PC-3 (cell line): ENCODE measurements around the gene RAB18. TPM values are rescaled to one million over a fixed set of nuclear protein-coding genes. Genes with fewer than 3 reads are reported as not detected.
"Not testable (repeated sequence)": the region's sequence is repeated elsewhere in the genome, so short reads cannot be mapped to it uniquely, and the experiment has no call there.

Experiments used
- ATAC-seq: fragments of 200-7000 bp; cut with Tn5 transposase; 2 replicates; pipeline ENCODE4 v1.9.1; 2020; ENCODE audit warnings: mild to moderate bottlenecking, moderate library complexity
- BruUV-seq: library from RNA; stranded (reverse); fragments of 400-500 nt; replicated peaks from 2 replicates; lab custom pipeline; 2021; lab: Mats Ljungman, UMichigan
- CTCF ChIA-PET: fragments of 300-600 bp; sonication (Branson Sonifier 250); formaldehyde crosslinking; loops from one replicate; lab custom pipeline; 2022; ENCODE audit warnings: antibody characterized with exemption; lab: Charles Lee
- POLR2A ChIA-PET: fragments of 300-600 bp; sonication (Branson Sonifier 250); formaldehyde crosslinking; loops from one replicate; lab custom pipeline; 2022; ENCODE audit warnings: antibody characterized with exemption; ENCODE audit not compliant: unreplicated experiment; lab: Charles Lee
- DNase-seq: peaks from one replicate; pipeline ENCODE4 v3.0.0-alpha.2; 2015
- H2AFZ ChIP-seq: fragments of 300-600 bp; sonication (generic); 2 replicates; pipeline ENCODE4 v1.6.0; 2016; ENCODE audit warnings: antibody characterized with exemption, low read length
- H3F3A ChIP-seq: fragments of 300-600 bp; sonication (generic); one replicate; pipeline ENCODE4 v1.6.0; 2017; ENCODE audit warnings: antibody characterized with exemption, low read length, control low read depth, mild to moderate bottlenecking; ENCODE audit not compliant: unreplicated experiment
- H3K27ac ChIP-seq: fragments of 300-600 bp; sonication (generic); 2 replicates; pipeline ENCODE4 v1.5.1; 2016; ENCODE audit warnings: mild to moderate bottlenecking, low read length
- H3K27me3 ChIP-seq: fragments of 300-600 bp; sonication (generic); 2 replicates; pipeline ENCODE4 v1.6.1; 2016; ENCODE audit warnings: low read length, mixed read lengths
- H3K36me3 ChIP-seq: fragments of 300-600 bp; sonication (generic); 2 replicates; pipeline ENCODE4 v1.6.1; 2016; ENCODE audit warnings: low read depth, mixed run types, low read length, mixed read lengths
- H3K4me1 ChIP-seq: fragments of 300-600 bp; sonication (generic); 2 replicates; pipeline ENCODE4 v1.5.1; 2016; ENCODE audit warnings: low read length; ENCODE audit not compliant: insufficient read depth
- H3K4me2 ChIP-seq: fragments of 300-600 bp; sonication (generic); 2 replicates; pipeline ENCODE4 v1.6.0; 2016; ENCODE audit warnings: low read length
- H3K4me3 ChIP-seq: fragments of 300-600 bp; sonication (generic); 2 replicates; pipeline ENCODE4 v1.5.1; 2016; ENCODE audit warnings: mild to moderate bottlenecking, low read length, mixed read lengths
- H3K79me2 ChIP-seq: fragments of 300-600 bp; sonication (generic); 2 replicates; pipeline ENCODE4 v1.6.1; 2017; ENCODE audit warnings: low read length, mixed read lengths
- H3K9ac ChIP-seq: fragments of 300-600 bp; sonication (generic); 2 replicates; pipeline ENCODE4 v1.6.0; 2016; ENCODE audit warnings: mild to moderate bottlenecking, low read length
- H3K9me2 ChIP-seq: fragments of 300-600 bp; sonication (generic); replicated peaks from 2 replicates; pipeline ENCODE4 v1.6.1; 2016; ENCODE audit warnings: mixed run types, low read length, mixed read lengths
- H3K9me3 ChIP-seq: fragments of 300-600 bp; sonication (generic); 2 replicates; pipeline ENCODE4 v1.6.1; 2016; ENCODE audit warnings: low read length, mixed read lengths
- H4K20me1 ChIP-seq: fragments of 300-600 bp; sonication (generic); 2 replicates; pipeline ENCODE4 v1.6.1; 2016; ENCODE audit warnings: low read length, mixed read lengths
- EZH2 ChIP-seq: fragments of 300-600 bp; sonication (generic); IDR thresholded peaks from one replicate; pipeline ENCODE4 v1.6.1; 2017; ENCODE audit warnings: antibody characterized with exemption, mild to moderate bottlenecking, low read length; ENCODE audit not compliant: unreplicated experiment
- EZH2phosphoT487 ChIP-seq: fragments of 300-600 bp; sonication (generic); IDR thresholded peaks from 2 replicates; pipeline ENCODE4 v1.6.1; 2018; ENCODE audit warnings: mild to moderate bottlenecking, antibody characterized with exemption, low read length, borderline replicate concordance
- intact Hi-C: fragments of 100-400 bp; cut with micrococcal nuclease; formaldehyde crosslinking; loops from 2 replicates; pipeline ENCODE4 v1.9.0; 2023
- total RNA-seq: library from RNA; depleted of rRNA; stranded (reverse); fragments of >200 nt; gene quantifications from 2 replicates; pipeline ENCODE4 v1.2.3, GENCODE V29; 2014
- TF ChIP-seq, protein P1 (sequence below): fragments of 300-600 bp; sonication (generic); conservative IDR thresholded peaks from 2 replicates; pipeline ENCODE4 v1.5.1; 2017; ENCODE audit warnings: antibody characterized with exemption, low read depth, mild to moderate bottlenecking, low read length

The RAB18 gene
- total RNA-seq, 1 experiment from 2014 or later: 32.0 TPM

DNA sequence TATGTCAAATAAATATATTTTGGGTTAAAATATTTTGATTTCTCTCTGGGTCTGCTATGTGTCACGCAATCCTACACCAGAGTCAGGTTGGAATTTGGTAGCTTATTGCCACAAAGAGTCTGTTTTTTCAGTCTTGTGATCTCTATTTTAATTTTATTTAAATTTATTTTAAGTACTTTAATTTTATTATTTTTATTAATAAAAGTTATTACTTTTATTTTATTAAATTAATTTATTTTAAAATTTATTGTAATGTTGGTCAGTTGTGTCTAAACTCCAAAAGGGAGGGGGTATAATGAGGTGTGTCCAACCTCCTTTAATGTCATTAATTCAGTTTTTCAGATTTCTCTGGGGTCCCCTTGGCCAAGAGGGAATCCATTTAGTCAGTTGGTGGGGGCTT lies 42.8 kb upstream of the RAB18 start:
- Histone ChIP-seq H3K4me2 (no peak overlapping the region), H3F3A (no peaks in the 10 kb centered on the region), H3K9me3 (no peaks in the 10 kb centered on the region), H3K9ac (no peak overlapping the region), H2AFZ (no peak overlapping the region), H3K36me3 (no peaks in the 10 kb centered on the region), H3K4me1 (no peaks in the 10 kb centered on the region), H4K20me1 (no peaks in the 10 kb centered on the region), H3K79me2 (no peaks in the 10 kb centered on the region), H3K9me2 (no peaks in the 10 kb centered on the region), H3K27me3 (no peaks in the 10 kb centered on the region), H3K4me3 (no peak overlapping the region), H3K27ac (no peak overlapping the region)
- no peak for ATAC-seq
- CTCF ChIA-PET: no interaction called here
- POLR2A ChIA-PET: no interaction called here
- BruUV-seq: no TSS peak
- TF ChIP-seq EZH2 (no peak), EZH2phosphoT487 (no peak)
- TF ChIP-seq, protein P1, sequence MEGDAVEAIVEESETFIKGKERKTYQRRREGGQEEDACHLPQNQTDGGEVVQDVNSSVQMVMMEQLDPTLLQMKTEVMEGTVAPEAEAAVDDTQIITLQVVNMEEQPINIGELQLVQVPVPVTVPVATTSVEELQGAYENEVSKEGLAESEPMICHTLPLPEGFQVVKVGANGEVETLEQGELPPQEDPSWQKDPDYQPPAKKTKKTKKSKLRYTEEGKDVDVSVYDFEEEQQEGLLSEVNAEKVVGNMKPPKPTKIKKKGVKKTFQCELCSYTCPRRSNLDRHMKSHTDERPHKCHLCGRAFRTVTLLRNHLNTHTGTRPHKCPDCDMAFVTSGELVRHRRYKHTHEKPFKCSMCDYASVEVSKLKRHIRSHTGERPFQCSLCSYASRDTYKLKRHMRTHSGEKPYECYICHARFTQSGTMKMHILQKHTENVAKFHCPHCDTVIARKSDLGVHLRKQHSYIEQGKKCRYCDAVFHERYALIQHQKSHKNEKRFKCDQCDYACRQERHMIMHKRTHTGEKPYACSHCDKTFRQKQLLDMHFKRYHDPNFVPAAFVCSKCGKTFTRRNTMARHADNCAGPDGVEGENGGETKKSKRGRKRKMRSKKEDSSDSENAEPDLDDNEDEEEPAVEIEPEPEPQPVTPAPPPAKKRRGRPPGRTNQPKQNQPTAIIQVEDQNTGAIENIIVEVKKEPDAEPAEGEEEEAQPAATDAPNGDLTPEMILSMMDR: no peak
- intact Hi-C loops: no loop called here
- DNase-seq: no peak

DNA sequence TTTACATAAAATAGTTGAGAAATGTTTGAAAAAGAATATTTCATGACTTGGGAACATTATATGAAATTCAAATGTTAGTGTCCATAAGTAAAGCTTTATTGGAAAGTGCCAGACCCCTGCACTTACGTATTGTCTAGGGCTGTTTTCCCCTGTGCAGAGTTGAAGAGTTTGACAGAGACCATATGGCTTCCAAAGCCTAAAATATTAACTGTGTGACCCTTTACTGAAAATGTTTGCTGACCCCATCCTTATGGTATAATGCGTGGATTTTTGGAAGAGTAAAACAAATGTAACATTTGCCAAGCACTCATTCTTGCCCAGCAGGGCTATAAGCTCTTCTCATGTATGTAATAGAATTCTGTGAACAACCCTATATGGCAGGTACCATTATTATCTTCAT lies 40.1 kb upstream of the RAB18 start:
- ChIA-PET POLR2A (no interaction called here), CTCF (no interaction called here)
- no peaks in the 10 kb centered on the region for H3K4me1 ChIP-seq
- no peak overlapping the region for H3K4me3 ChIP-seq
- no peak overlapping the region for H3K4me2 ChIP-seq
- DNase-seq (no peak), ATAC-seq (no peak)
- no peaks in the 10 kb centered on the region for H3F3A ChIP-seq
- BruUV-seq: no TSS peak
- no peak for TF ChIP-seq EZH2phosphoT487
- TF ChIP-seq, protein P1: no peak
- no peak for TF ChIP-seq EZH2
- no peaks in the 10 kb centered on the region for H4K20me1 ChIP-seq
- intact Hi-C loops: no loop called here
- H3K27me3 ChIP-seq: no peaks in the 10 kb centered on the region
- H3K9me3 ChIP-seq: no peaks in the 10 kb centered on the region
- no peak overlapping the region for H2AFZ ChIP-seq
- H3K27ac ChIP-seq: no peak overlapping the region
- H3K9ac ChIP-seq: no peak overlapping the region
- H3K36me3 ChIP-seq: no peaks in the 10 kb centered on the region
- no peaks in the 10 kb centered on the region for H3K79me2 ChIP-seq
- no peaks in the 10 kb centered on the region for H3K9me2 ChIP-seq

DNA sequence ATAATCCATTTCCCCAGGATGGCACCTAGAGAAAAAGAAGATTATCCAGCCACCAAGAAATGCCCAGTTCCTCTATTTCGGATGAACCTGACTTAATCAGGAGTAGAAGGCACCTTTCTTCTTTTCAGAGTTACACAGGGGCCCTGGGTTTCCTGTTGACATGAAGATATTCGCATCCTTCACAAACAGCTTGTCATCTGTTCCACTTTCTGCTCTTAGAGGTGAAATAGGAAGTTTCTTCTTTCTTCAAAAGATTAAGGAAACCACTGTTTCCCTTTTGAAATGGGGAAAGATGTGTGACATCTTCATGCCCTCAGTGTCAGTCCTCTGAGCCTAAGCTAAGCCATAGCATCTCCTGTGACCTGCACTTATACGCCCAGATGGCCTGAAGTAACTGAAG lies 39.1 kb upstream of the RAB18 start:
- Histone ChIP-seq H3F3A (no peaks in the 10 kb centered on the region), H3K27ac (no peak overlapping the region), H2AFZ (no peak overlapping the region), H3K79me2 (no peaks in the 10 kb centered on the region), H4K20me1 (no peaks in the 10 kb centered on the region), H3K9me3 (no peaks in the 10 kb centered on the region), H3K9me2 (no peaks in the 10 kb centered on the region), H3K4me2 (no peak overlapping the region), H3K4me3 (no peak overlapping the region), H3K36me3 (no peaks in the 10 kb centered on the region), H3K9ac (no peak overlapping the region), H3K27me3 (no peaks in the 10 kb centered on the region), H3K4me1 (no peaks in the 10 kb centered on the region)
- no TSS peak for BruUV-seq
- DNase-seq (no peak), ATAC-seq (no peak)
- POLR2A ChIA-PET: no interaction called here
- TF ChIP-seq EZH2 (no peak), EZH2phosphoT487 (no peak)
- TF ChIP-seq, protein P1: no peak
- CTCF ChIA-PET: no interaction called here
- intact Hi-C loops: no loop called here

DNA sequence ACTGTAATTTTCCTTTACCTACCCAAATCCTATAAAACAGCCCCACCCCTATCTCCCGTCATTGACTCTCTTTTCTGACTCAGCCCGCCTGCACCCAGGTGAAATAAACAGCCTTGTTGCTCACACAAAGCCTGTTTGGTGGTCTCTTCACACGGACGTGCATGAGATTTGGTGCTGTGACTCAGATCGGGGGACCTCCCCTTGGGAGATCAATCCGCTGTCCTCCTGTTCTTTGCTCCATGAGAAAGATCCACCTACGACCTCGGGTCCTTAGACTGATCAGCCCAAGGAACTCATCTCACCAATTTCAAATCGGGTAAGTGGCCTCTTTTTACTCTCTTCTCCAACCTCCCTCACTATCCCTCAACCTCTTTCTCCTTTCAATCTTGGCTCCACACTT lies 38.5 kb upstream of the RAB18 start:
- H4K20me1 ChIP-seq, H3K9me3 ChIP-seq, POLR2A ChIA-PET, H3K9ac ChIP-seq, H3K36me3 ChIP-seq, H3K4me3 ChIP-seq, H3K9me2 ChIP-seq, BruUV-seq, H3K4me1 ChIP-seq, CTCF ChIA-PET, ATAC-seq, H3K27me3 ChIP-seq, H3K27ac ChIP-seq, H2AFZ ChIP-seq, DNase-seq, H3K79me2 ChIP-seq, H3K4me2 ChIP-seq, H3F3A ChIP-seq, intact Hi-C loops: not testable (repeated sequence)
